Activated T-cell treated with anti-CD3 and anti-CD28 coated beads, Interleukin-2, amount 50 U/mL, for 4 hours (primary cell): Measurements from ENCODE around the gene DACT2. TPM values are rescaled to one million over a fixed set of nuclear protein-coding genes. Genes with fewer than 3 reads are reported as not detected.

Experiments
- ATAC-seq, 2 donors: fragments of 200-7000 bp; cut with Tn5 transposase; one replicate each; pipeline ENCODE4 v1.10.0; 2021
- DNase-seq: peaks from one replicate; pipeline ENCODE4 v3.0.0-alpha.2; 2020
- H3K27me3 Mint-ChIP-seq: one replicate; pipeline ENCODE4 v1.8.0; 2021; ENCODE audit warnings: low read depth, mixed read lengths
- H3K36me3 Mint-ChIP-seq: one replicate; pipeline ENCODE4 v1.8.0; 2022; ENCODE audit warnings: mixed read lengths; ENCODE audit not compliant: insufficient read depth
- H3K4me1 Mint-ChIP-seq: one replicate; pipeline ENCODE4 v1.8.0; 2021; ENCODE audit warnings: low read depth, mixed read lengths
- H3K4me3 Mint-ChIP-seq: one replicate; pipeline ENCODE4 v1.8.0; 2021; ENCODE audit warnings: mild to moderate bottlenecking, moderate library complexity, mixed read lengths
- H3K9me3 Mint-ChIP-seq: one replicate; pipeline ENCODE4 v1.8.0; 2021; ENCODE audit warnings: mixed read lengths
- total RNA-seq, 3 donors: library from RNA; stranded (reverse); gene quantifications; one replicate each; pipeline ENCODE4 v1.2.1, GENCODE V29; 2021

DACT2 gene
- total RNA-seq, 3 donors from 2014 or later = not detected

- H3K4me3 Mint-ChIP-seq = no peak overlapping the region
- no peaks in the 10 kb centered on the region for H3K4me1 Mint-ChIP-seq
- DNase-seq (no peak), ATAC-seq (no peak)
- no peaks in the 10 kb centered on the region for H3K9me3 Mint-ChIP-seq
- no peaks in the 10 kb centered on the region for H3K36me3 Mint-ChIP-seq
- peaks cover 23% of the 10 kb centered on the region for H3K27me3 Mint-ChIP-seq
These were observed 23.1 kb upstream of the DACT2 start for GRCh38 chr6:168342636-168343035.

DNA sequence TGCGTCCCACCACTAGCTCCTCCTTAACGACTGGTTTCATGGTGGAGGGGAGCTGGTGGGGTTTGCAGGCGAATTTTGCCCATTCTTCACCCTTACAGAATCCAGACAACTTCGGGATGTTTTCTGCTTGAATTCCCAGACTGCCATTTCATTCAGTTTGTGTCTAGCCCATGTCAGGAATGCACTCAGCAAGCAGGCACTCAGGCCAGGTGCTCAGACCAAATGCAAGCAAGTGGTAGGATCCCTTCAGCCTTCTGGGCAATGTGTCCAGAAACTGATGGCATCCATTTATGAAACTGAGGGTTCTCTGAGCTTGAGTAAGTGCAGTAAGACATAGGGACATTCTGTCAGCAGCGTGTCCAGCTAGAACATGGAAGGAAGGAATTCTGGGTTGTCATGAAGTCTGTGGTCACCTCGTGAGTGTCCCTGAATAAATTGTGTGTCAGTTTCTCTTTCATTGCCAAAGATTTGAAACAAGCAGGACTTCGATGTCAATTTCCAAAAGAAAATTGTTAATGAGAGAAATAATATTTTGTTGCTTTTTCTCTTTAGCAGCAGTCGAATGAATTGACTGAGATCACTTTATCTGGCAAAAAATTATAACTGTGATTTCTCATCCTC is 21.8 kb upstream of the DACT2 start:
- H3K4me1 Mint-ChIP-seq = no peaks in the 10 kb centered on the region
- ATAC-seq (no peak), DNase-seq (no peak)
- peaks cover 13% of the 10 kb centered on the region for H3K27me3 Mint-ChIP-seq
- no peaks in the 10 kb centered on the region for H3K9me3 Mint-ChIP-seq
- no peaks in the 10 kb centered on the region for H3K36me3 Mint-ChIP-seq
- no peak overlapping the region for H3K4me3 Mint-ChIP-seq

DNA sequence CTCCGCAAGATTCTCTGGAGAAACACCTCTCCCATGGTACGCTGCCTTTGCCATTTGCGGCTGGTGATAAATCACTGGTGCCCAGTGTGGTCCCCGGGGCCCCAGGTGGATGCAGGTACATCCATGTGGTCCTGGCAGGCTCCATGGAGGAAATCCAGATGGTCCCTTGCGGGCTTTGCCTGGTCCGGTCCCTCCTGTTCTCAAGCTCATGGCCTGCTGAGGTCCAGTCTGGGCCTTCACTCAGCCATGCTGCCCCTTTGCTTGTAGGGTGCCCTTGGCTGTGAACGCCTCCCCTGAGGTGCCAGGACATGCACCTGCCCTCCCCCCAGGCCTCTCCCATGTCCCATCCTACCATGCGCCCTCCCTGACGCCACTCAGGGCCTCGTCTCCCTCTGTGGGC is 21.2 kb upstream of the DACT2 start:
- H3K9me3 Mint-ChIP-seq = no peaks in the 10 kb centered on the region
- ATAC-seq (no peak), DNase-seq (no peak)
- H3K27me3 Mint-ChIP-seq = peaks cover 13% of the 10 kb centered on the region
- no peaks in the 10 kb centered on the region for H3K4me1 Mint-ChIP-seq
- no peaks in the 10 kb centered on the region for H3K36me3 Mint-ChIP-seq
- no peak overlapping the region for H3K4me3 Mint-ChIP-seq

DNA sequence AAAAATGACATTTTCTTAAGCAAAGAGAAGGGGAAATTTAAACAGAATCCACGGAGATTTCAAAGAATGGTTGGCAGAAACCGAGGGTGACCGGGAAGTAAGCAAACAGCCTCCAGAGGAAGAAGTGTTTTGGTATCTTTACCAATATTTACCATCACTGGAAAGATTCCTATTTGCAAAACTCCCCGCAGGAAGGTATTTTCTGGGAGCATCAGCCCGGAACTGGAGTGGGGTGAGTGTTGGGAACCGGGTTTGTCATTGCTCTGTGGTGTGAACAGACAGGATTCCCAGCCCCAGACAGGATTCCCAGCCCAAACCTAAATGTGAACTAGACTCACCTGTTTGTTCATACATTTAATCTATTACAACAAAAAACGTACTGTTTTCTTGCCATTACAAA is 19.2 kb upstream of the DACT2 start:
- peaks cover 3% of the 10 kb centered on the region for H3K27me3 Mint-ChIP-seq
- ATAC-seq = no peak

DNA sequence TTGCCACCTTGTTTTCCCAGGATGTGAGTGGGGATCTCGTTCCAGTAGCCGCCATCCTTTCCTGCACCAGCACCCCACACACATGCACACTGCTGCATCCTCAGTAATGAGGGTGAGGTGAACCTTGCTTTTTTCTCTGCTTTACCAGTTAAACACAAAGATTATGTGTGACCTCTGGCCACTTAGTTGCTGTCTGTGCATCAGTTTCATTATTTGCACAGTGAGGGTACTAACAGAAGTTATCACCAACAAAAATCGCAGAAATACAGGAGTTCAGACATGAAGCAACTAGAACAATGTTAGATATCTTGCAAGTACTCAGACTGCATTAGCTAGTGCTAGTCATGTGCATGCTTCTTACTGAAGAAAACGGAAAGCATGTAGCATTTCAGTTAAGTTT is 17.4 kb upstream of the DACT2 start:
- no peaks in the 10 kb centered on the region for H3K9me3 Mint-ChIP-seq
- no peak overlapping the region for H3K4me3 Mint-ChIP-seq
- H3K27me3 Mint-ChIP-seq = peaks cover 4% of the 10 kb centered on the region
- H3K36me3 Mint-ChIP-seq = no peaks in the 10 kb centered on the region
- no peak for ATAC-seq
- DNase-seq = no peak
- no peaks in the 10 kb centered on the region for H3K4me1 Mint-ChIP-seq

More for the DNA sequence above, 19.2 kb upstream of the DACT2 start:
- DNase-seq = no peak
- no peaks in the 10 kb centered on the region for H3K4me1 Mint-ChIP-seq
- no peak overlapping the region for H3K4me3 Mint-ChIP-seq
- H3K9me3 Mint-ChIP-seq = no peaks in the 10 kb centered on the region
- no peaks in the 10 kb centered on the region for H3K36me3 Mint-ChIP-seq

- Mint-ChIP-seq H3K4me3 (no peak overlapping the region), H3K36me3 (no peaks in the 10 kb centered on the region), H3K9me3 (no peaks in the 10 kb centered on the region), H3K4me1 (no peaks in the 10 kb centered on the region), H3K27me3 (peaks cover 19% of the 10 kb centered on the region)
- ATAC-seq (no peak), DNase-seq (no peak)
These were observed 14.4 kb upstream of the DACT2 start for GRCh38 chr6:168333989-168334388.

DNA sequence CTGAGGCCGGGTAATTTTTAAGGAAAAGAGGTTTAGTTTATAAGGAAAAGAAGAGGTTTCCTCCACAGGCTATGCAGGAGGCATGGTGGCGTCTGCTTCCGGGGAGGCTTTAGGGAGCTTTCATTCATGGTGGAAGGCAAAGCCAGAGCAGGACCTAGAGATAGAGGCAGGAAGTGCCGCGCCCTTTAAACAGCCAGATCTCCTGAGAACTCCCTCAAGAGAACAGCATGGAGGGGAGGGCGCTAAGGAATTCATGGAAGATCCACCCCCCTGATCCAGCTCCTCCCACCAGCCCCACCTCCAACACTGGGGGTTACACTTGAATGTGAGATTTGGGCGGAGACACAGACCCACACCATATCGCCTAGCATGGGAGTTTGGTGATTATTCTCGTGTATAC is 13.9 kb upstream of the DACT2 start:
- Mint-ChIP-seq H3K27me3 (peaks cover 19% of the 10 kb centered on the region), H3K9me3 (no peaks in the 10 kb centered on the region), H3K4me3 (no peak overlapping the region), H3K36me3 (no peaks in the 10 kb centered on the region), H3K4me1 (no peaks in the 10 kb centered on the region)
- DNase-seq = no peak
- ATAC-seq = no peak

GRCh38 chr6:168333039-168333438 is 13.5 kb upstream of the DACT2 start:
- no peaks in the 10 kb centered on the region for H3K9me3 Mint-ChIP-seq
- no peak overlapping the region for H3K4me3 Mint-ChIP-seq
- DNase-seq = no peak
- no peak for ATAC-seq
- no peaks in the 10 kb centered on the region for H3K4me1 Mint-ChIP-seq
- H3K36me3 Mint-ChIP-seq = no peaks in the 10 kb centered on the region
- peaks cover 16% of the 10 kb centered on the region for H3K27me3 Mint-ChIP-seq

GRCh38 chr6:168332020-168332419 is 12.4 kb upstream of the DACT2 start:
- no peaks in the 10 kb centered on the region for H3K4me1 Mint-ChIP-seq
- no peak overlapping the region for H3K4me3 Mint-ChIP-seq
- no peaks in the 10 kb centered on the region for H3K36me3 Mint-ChIP-seq
- DNase-seq (no peak), ATAC-seq (no peak)
- H3K9me3 Mint-ChIP-seq = no peaks in the 10 kb centered on the region
- peaks cover 25% of the 10 kb centered on the region for H3K27me3 Mint-ChIP-seq

- Mint-ChIP-seq H3K4me3 (no peak overlapping the region), H3K27me3 (peaks cover 32% of the 10 kb centered on the region), H3K36me3 (no peaks in the 10 kb centered on the region), H3K9me3 (no peaks in the 10 kb centered on the region), H3K4me1 (no peaks in the 10 kb centered on the region)
- ATAC-seq (no peak), DNase-seq (no peak)
These were observed 11.5 kb upstream of the DACT2 start for GRCh38 chr6:168331058-168331457.

DNA sequence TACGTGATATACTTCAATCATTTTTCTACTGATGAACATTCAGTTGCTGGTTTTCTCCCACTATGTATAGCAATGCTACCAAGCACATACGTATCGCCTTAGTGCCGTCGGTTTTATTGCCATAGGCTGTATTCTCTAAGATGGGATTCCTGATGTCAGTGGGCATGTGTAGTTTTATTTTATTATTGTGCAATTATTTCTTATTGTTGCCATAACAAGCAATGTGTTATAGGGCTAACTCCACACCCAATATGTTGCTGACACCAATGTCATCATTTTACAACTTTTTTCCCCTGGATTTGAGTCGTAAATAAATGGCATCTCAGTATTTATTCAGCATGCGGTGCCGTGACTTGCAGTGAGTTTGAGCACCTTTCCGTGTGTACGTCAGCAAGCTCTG is 10.8 kb upstream of the DACT2 start:
- no peaks in the 10 kb centered on the region for H3K36me3 Mint-ChIP-seq
- no peak overlapping the region for H3K4me3 Mint-ChIP-seq
- ATAC-seq (no peak), DNase-seq (no peak)
- no peaks in the 10 kb centered on the region for H3K9me3 Mint-ChIP-seq
- no peaks in the 10 kb centered on the region for H3K4me1 Mint-ChIP-seq
- peaks cover 33% of the 10 kb centered on the region for H3K27me3 Mint-ChIP-seq

GRCh38 chr6:168328086-168328485 is 8.5 kb upstream of the DACT2 start:
- H3K4me3 Mint-ChIP-seq = no peak overlapping the region
- ATAC-seq = no peak
- H3K9me3 Mint-ChIP-seq = no peaks in the 10 kb centered on the region
- H3K4me1 Mint-ChIP-seq = no peaks in the 10 kb centered on the region
- DNase-seq = no peak
- peaks cover 35% of the 10 kb centered on the region for H3K27me3 Mint-ChIP-seq
- no peaks in the 10 kb centered on the region for H3K36me3 Mint-ChIP-seq

GRCh38 chr6:168326294-168327261 is 7.0 kb upstream of the DACT2 start:
- H3K27me3 Mint-ChIP-seq = peaks cover 38% of the 10 kb centered on the region
- no peak for DNase-seq

DNA sequence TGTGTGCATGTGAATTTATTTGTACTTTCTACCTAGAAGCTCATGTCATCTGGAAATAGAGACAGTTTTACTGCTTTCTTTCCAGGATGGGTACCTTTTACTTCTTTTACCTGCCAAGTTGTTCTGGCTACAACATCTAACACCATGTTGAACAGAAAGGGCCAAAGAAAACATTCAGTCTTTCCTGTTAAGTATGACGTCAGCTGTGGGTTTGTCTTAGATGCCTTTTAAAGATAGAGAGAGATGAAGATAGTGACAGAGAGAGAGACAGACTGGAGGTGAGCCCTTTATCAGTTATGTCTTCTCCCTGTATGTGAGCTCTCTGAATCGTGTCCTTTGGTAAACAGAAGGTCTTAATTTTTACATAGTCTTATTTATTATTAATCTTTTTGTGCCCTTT is 3.4 kb upstream of the DACT2 start:
- Mint-ChIP-seq H3K4me1 (no peaks in the 10 kb centered on the region), H3K27me3 (peaks cover 49% of the 10 kb centered on the region), H3K9me3 (peaks cover 3% of the 10 kb centered on the region), H3K36me3 (no peaks in the 10 kb centered on the region), H3K4me3 (no peak overlapping the region)
- ATAC-seq = no peak
- no peak for DNase-seq

More at GRCh38 chr6:168326294-168327261, 7.0 kb upstream of the DACT2 start:
- ATAC-seq = no peak
- H3K4me1 Mint-ChIP-seq = no peaks in the 10 kb centered on the region
- H3K9me3 Mint-ChIP-seq = peaks cover 1% of the 10 kb centered on the region
- no peak overlapping the region for H3K4me3 Mint-ChIP-seq
- no peaks in the 10 kb centered on the region for H3K36me3 Mint-ChIP-seq

- Mint-ChIP-seq H3K4me1 (no peaks in the 10 kb centered on the region), H3K36me3 (no peaks in the 10 kb centered on the region), H3K4me3 (no peak overlapping the region), H3K9me3 (peaks cover 3% of the 10 kb centered on the region), H3K27me3 (peaks cover 35% of the 10 kb centered on the region)
- ATAC-seq (no peak), DNase-seq (no peak)
These were observed 1.1 kb upstream of the DACT2 start for GRCh38 chr6:168320634-168321033.
